NCI-H2107 treated with DMSO at 0.1 percent for 48 hours (cell line): ENCODE data around the gene NEB.
"Not testable (repeated sequence)": the region's sequence is repeated elsewhere in the genome, so short reads cannot be mapped to it uniquely, and the experiment has no call there.

ENCODE experiments used
- DNase-seq: peaks from one replicate; lab custom pipeline; 2025; ENCODE audit not compliant: unreplicated experiment; lab: John Stamatoyannopoulos, UW

Gene NEB

DNA sequence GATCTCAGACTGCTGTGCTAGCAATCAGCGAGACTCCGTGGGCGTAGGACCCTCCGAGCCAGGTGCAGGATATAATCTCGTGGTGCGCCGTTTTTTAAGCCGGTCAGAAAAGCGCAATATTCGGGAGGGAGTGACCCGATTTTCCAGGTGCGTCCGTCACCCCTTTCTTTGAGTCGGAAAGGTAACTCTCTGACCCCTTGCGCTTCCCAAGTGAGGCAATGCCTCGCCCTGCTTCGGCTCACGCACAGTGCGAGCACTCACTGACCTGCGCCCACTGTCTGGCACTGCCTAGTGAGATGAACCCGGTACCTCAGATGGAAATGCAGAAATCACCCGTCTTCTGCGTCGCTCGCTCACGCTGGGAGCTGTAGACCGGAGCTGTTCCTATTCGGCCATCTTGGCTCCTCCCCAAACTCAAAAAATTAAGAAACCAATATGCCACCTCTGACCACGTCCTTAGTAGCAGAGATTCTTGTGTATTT is 29.8 kb downstream of the NEB start:
- not testable (repeated sequence) for DNase-seq

DNA sequence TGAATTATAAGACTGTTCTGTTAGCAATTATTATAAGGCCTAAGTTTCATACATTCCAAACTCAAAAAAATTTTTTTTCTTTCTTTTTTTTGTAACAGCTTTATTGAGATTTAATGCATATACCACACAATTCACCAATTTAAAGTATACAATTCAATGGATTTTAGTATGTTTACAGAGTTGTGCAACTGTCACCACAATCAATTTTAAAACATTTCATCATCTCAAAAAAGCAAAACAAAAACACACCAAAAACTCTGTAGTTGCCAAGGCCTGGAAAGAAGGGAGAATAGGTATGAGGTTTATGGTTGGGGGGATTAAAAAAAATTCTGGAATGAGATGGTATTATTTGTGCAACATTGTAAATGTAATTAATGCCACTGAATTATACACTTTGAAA is 36.1 kb downstream of the NEB start:
- DNase-seq = not testable (repeated sequence)

DNA sequence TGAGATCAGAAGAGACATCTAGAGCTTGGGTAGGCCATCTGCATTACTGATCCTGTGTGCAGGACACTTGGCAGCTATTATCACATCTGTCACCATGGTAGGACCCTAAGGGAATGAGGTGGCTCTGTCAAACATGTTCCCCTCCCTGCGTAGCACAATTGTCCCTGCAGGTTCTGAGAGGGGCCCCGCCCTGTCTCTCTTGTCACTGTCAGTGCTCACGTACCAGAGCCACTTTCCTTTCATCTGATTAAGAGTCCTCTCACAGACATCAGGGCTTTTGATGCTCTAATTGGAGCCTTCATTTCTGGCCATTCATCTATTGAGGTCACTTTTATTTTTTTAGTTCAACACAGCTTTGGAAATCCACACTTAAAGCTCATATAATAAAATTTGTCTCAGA is 38.5 kb downstream of the NEB start:
- DNase-seq = no peak

DNA sequence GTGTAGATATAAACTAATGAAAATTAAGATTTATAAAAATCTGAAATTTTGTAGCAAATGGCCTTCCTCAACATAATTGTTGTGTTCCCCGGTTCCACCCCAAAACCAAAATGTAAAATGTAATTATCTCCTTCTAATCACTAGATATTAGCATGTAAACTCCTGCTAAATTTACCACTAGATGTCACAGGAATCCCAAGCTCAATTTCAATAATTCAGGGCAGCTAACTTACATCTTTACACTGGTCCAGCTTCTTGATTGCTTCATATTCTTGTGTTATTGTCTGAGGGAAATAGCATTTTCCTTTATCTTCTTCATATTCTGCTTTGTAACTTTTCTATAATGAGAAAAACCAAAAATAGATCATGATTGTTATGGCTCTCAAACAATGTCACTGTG is 42.6 kb downstream of the NEB start:
- no peak for DNase-seq

DNA sequence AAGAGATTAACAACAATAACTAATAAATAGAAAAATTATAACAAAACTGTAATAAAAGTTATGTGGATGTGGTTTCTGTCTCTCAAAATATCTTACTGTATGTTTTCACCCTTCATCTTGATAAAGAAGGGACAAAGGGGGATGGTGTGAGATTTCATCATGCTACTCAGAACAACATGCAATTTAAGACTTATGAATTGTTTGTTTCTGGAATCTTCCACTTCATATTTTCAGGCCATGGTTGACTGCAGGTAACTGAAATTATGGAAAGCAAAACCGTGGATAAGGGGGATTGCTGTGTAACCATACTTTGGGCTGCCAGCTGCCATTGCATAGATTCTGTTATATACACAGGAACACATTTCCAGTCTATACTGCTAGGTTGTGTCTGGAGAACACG is 45.6 kb downstream of the NEB start:
- DNase-seq = no peak

DNA sequence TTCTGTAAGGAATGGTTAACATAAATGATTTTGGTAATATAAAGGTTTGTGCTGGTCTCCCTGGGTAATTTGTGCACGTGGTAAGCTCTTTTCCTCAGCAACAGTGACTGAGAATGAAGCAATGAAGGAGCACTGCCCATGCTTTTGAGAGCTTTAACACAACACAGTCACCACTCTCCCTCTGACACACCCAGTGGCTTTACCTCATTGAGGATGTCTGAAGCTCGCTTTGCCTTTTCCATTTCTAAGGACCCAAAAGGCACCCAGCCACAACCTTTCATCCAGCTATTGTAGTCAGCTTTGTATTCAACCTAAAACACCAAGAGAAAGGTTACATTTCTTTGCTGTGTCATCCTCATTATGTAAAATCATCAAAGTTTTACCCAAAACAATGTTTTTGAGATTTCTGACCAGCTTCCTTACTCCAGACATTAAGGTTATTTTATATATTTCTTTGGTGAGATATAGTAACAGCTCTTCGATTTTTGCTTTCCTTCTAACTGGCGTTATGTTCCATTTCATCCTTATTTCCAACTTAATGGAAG is 51.7 kb downstream of the NEB start:
- no peak for DNase-seq

DNA sequence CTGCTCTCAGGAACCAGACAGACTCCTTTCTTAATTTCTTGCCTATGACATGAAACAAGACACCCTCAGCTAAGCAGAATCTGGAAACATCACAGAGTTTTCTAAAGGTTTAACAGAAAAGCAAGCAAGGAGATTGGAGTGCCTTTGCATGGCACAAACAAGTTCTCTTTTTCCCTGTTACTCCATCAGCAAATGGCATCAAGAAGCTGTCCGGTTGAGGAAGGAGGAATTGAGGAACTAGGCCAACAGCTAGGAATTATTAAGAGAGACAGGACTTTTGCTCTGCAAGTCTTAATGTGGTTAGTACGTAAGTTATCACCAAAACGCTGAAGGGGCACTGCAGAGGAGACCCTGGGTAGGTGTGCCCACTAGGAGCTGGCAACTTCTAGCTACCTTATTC is 53.2 kb downstream of the NEB start:
- no peak for DNase-seq

DNA sequence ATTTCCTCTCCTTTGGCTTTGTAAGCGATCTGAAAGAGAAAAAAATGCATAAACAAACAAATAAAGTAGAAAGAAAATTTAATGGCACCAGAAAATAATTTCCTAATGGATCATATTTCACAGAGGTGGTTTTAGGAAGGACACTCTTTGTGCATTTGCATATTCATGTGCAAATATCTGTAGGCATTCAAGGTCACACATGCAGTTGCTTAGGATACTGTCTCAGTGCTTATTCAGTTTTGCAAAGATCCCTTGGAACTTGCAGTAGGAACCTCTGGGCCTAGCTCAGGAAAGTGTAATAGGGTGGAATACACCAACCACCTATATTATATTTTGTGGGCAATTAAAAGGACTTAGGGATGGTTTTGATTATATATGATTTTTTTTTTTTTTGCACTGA is 54.3 kb downstream of the NEB start:
- no peak for DNase-seq

DNA sequence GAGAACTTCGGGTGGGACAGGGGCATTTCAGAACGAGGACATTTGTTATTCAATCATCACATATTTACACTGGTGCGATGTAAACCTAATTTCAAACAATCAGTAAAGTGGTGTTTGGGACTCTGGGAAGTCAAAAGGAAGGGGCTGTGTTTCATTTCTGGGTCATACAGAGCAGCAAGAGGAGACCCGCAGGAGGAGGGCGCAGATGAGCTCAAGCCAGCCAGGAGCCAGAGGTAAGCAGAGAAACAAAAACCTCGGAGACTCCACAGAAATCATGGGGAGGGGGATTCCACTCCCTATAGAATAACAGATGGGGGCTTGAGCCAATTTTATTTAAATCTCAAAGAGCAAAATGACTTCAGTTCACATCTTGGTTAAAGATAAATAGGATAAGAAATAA is 55.4 kb downstream of the NEB start:
- no peak for DNase-seq

DNA sequence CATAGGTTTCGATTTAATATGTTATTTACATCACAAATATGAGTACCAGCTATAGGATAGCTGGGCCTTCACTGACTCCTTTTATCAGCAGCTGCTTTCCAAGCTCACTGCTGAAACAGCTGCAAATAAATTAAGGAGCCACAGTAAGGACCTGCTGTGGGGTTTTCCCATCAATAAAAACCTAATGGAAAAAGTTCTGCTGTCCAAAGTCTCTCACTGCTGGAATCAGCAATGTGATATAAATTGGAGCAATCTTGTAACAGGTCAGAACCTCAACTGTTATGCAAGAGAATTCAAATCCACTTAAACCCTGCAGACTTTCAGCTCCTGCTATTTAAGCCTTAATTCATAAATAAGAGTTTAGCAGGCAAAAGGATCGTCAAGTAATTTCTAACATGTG is 61.3 kb downstream of the NEB start:
- DNase-seq = no peak

DNA sequence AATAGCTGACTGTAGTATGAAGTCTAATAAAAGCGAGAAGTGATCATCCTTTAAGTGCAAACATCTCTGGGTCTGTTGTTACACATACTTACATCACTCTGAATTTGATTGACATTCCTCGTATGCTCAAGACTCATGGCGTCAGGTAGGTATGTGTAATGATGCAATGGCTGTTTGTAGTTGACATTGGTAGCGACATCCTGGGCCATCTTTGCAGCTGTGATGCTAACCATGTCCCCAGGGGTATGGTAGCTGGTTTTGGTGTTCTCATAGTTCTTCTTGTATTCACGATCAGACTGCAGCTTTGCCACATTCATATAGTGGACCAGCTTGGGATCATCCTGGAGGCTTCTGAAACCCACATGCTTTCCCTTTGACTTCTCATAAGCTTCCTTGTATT is 62.0 kb downstream of the NEB start:
- DNase-seq = no peak

DNA sequence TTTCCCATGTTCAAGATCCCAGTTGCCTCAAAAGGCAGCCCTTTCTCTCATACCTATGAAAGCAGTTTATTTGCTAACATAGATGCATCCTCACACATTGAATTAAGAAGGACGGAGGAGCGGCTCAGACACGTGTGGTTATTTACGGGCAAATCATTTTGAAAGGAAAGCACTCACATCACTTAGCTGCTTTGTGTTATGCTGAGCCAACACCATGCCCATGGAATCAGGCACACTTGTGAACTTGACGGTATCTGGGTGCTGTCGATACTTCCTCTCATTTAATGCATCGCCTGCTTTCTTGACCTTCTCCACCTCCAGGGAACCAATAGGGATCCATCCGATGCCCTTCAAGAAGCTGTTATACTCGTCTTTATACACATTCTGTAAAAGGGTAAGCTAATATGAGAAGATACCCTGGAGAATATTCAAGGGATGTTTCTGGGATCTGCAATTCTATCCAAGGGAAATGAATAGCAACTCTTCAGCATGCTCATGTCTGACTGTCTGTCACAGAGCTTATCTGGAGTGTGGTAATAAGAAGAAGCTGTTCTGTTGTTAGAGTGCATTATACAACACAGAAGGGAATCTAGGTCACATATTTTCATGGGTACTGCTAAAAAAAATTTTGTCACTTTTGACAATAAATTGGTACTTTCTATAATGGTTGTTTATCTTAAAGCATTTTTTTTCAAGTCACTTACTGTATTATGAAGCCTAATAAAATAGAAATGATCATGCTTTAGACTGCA is 63.3 kb downstream of the NEB start:
- DNase-seq = no peak

DNA sequence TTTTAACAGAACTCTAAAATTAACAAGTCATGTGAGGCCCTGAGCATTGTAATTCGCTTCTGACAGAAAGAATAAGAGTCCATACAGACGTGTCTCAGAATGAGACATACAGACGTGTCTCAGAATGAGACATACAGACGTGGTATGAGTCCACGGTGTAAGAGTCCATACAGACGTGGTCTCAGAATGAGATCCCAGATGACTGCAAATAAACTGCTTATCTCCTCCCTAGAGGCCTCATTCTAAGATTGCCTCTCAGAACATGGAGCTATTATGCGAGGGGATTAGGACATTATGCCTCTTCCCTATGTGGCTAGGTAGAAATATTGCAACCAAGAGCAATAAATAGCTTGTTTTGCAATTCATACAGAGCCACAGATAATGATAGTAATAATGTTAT is 63.9 kb downstream of the NEB start:
- no peak for DNase-seq

DNA sequence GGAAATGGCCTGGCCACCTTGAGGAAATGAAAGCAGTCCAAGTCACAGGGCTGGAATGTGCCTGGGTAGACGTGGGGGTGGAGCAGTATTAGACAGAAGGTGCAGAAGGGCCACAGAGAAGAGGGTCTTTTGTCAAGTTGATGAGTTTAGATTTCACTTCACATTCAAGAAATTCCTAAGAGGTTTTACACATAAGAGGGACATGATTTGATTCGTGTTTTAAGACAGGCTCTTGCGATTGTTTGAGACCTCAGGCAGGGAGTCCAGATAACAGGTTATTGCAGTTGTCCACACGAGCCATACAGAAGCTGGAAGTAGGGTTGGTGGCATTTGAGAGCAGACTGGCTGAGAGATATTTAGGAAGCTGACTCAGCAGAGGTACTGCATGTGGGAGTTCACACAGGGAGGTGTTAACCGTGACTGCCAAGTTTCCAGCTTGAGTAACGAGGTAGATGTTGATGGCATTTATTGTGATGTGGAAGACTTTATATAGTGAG is 64.6 kb downstream of the NEB start:
- DNase-seq = no peak

DNA sequence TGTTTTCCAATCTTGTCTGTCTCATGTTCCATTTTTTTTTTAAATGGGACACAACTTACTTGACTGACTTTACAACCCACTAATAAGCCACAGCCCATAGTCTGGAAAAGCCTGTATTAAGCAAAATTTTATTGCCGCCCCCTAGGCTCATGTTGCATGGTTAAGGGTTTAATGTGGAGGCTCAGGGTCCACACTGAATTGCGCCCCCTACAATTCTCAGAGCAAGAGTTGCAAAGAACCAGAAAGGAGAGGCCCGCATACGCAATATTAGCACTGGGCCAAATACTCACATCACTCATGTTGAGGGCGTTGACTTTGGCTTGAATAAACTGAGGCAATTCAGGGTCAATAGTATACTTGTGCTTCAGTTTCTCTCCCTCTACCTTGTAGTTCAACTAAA is 65.5 kb downstream of the NEB start:
- no peak for DNase-seq

DNA sequence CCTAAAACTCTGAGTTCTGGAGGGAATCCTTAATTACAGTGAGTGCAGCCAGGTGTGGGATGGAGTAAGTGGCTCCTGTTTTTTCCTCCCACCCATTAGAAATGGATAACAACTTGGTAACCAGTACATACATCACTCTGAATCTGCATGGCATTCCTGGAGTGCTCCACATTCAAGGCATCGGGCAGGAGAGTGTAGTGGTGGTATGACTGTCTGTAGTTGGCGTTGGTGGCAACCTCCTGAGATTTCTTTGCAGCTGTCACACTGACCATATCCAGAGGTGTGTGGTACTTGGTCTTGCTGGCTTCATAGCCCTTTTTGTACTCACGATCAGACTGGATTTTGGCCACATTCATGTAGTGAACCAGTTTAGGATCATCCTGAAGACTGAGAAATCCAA is 68.3 kb downstream of the NEB start:
- no peak for DNase-seq

DNA sequence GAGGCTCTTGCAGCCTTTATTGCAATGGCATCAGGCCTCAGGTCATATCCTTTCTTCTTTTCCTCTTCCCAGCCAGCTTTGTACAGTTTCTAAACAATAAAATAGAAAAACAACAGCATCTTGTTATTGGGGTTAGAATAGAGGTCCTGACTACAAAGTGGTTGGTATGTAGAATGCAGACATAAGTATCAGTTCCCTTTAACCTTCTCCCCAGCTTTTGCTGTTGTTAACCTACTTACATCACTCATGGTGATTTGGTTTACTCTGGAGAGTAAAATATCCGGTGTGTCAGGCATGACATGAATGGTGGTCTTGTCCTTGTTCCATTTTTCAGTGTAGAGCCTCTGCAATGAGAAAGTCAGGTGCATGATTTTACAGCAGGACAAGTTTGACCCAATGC is 69.8 kb downstream of the NEB start:
- DNase-seq = no peak

DNA sequence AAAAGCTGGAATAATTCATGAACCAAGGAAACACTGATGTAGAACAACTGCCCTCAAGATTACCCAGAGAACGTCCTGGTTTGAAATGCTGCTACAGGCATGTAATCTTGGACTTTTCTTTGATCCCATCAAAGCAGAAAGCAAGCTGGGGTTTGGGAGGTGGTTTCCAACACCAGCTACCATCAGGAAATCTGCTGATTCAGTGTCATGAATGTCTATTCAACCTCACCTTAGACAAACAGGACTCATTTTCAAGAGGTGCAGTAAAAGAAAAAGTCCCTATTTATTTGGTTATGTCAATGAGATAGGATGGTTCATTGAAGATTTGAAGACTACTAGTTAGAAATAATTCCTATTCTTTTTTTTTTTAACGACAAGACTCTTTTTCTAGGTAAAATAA is 72.7 kb downstream of the NEB start:
- no peak for DNase-seq

DNA sequence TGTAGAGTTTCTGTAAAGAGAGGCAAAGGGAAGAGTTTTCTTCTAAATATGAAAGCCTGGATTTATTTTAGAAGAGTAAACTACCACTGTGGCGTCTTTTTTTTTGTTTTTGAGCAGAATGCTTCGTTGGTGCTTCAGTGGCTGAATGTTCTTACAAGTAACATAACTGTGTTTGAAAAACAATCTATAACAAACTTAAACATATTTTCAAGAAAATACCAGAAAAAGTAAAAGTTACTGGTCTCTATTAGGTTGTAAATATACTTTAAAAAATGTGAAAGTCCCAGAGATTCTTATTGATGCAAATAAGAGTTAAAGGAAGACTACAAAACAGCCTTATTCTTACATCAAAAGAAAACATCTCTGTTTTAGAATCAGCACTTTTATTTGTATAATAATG is 76.2 kb downstream of the NEB start:
- DNase-seq = no peak

DNA sequence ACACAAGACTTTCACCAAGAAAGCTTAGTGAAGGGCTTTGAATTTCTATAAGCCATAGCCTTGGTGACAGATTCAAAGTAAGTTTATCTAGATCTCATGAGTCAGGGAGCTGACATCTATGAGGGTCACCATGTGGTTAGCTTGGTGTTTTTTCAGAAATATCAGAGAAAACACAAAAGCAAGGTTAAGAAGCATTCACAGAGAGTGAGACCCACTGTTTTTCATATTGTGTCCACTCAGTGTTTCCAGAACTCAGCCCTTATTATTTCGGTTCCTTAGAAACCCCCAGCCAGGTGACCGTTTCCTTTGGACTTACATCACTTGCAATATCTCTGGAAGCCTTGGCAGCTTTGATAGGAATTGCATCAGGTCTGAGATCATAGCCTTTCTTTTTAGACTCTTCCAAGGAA is 76.6 kb downstream of the NEB start:
- DNase-seq = no peak

DNA sequence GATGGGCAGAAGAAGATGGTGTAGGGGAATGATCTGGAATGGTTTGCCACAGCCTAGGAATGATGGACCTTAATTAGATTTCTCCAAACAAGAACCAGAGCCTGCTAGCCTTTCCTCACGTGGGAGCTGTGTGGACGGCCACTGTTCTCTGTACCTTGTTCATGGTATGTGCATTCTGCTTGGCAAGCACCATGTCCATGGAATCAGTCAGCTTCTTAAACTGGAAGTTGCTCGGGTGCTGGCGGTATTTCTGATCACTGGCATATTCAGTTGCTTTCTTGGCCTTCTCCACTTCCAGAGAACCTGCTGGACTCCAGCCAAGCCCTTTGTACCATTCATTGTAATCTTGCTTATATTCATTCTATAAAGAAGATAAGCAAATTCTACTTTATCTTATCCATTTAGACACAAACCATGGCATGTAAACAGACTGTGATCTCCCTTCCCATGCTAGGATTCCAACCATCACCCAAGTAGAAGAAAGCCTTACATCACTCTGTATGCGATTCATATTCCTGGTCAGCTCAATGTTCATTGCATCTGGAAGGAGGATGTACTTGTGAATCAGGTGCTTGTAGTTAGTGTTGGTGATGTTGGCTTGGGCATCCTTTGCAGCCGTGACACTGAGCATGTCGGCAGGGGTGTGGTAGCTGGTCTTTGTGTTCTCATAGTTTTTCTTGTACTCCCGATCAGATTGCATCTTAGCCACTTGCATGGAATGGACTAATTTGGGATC is 78.4 kb downstream of the NEB start:
- no peak for DNase-seq

DNA sequence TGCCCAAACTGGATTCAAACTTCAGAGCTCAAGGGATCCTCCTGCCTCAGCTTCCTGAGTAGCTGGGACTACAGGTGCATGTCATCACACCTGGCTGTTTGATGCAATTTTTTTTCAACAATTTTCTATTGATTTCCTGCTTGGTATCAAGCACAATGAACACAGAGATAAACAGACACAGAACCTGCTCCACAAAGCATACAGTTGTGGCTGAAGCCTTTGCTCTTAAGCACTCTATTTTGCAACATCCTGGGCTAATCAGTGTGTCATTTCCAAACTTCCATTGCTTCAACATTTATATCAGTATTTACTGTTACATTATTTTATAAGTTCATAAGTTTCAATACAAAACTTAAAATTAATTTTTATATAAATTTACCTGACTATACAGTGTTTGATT is 79.4 kb downstream of the NEB start:
- no peak for DNase-seq
